ENCODE data around the gene PARD3. TPM values are rescaled to one million over a fixed set of nuclear protein-coding genes. Genes with fewer than 3 reads are reported as not detected.

PARD3 gene
- total and polyA plus RNA-seq, 2 experiments from 2014 or later = 47.2 to 59.7 TPM

GRCh38 chr10:34474555-34475273 lies 340.4 kb downstream of the PARD3 start:
- H3K9me2 ChIP-seq (replicated peaks; ENCODE audit: insufficient read depth) = no peaks in the 10 kb centered on the region
- H3K4me3 ChIP-seq = no peak overlapping the region
- DNase-seq (ENCODE audit: low spot score) = no peak
- TF ChIP-seq CTCF (IDR thresholded peaks at IDR 0.05; ENCODE audit: poor library complexity) = no peak
- no peak for TF ChIP-seq EZH2 (IDR thresholded peaks at IDR 0.05; ENCODE audit: borderline replicate concordance)
- no peak for TF ChIP-seq EZH2phosphoT487 (IDR thresholded peaks at IDR 0.05; ENCODE audit: low read depth, severe bottlenecking, unreplicated experiment)
- H3K9me3 ChIP-seq (ENCODE audit: low read depth) = no peaks in the 10 kb centered on the region
- peaks cover 16% of the 10 kb centered on the region for H3K79me2 ChIP-seq
- H3K27ac ChIP-seq = no peak overlapping the region
- H3K4me1 ChIP-seq (ENCODE audit: insufficient read depth) = peaks cover 20% of the 10 kb centered on the region
- H4K20me1 ChIP-seq (ENCODE audit: insufficient read depth, poor library complexity, severe bottlenecking) = no peaks in the 10 kb centered on the region
- H3K27me3 ChIP-seq = no peaks in the 10 kb centered on the region
- WGBS (ENCODE audit: low lambda C conversion rate, missing lambda C conversion rate) = 92% methylated on average over 5 of the region's 5 CpGs
- no peak overlapping the region for H2AFZ ChIP-seq
- H3K4me2 ChIP-seq = no peak overlapping the region
- H3K36me3 ChIP-seq (replicated peaks; ENCODE audit: insufficient read depth, low read depth) = no peaks in the 10 kb centered on the region

GRCh38 chr10:34474009-34474376 lies 341.1 kb downstream of the PARD3 start:
- Histone ChIP-seq H2AFZ (no peak overlapping the region), H3K4me1 (ENCODE audit: insufficient read depth) (peaks cover 19% of the 10 kb centered on the region), H3K79me2 (peaks cover 16% of the 10 kb centered on the region), H3K9me3 (ENCODE audit: low read depth) (no peaks in the 10 kb centered on the region), H3K4me3 (no peak overlapping the region), H3K4me2 (no peak overlapping the region), H3K9me2 (replicated peaks; ENCODE audit: insufficient read depth) (no peaks in the 10 kb centered on the region), H3K27ac (peak overlapping the region; percentile 34), H3K36me3 (replicated peaks; ENCODE audit: insufficient read depth, low read depth) (no peaks in the 10 kb centered on the region), H3K27me3 (no peaks in the 10 kb centered on the region), H4K20me1 (ENCODE audit: insufficient read depth, poor library complexity, severe bottlenecking) (no peaks in the 10 kb centered on the region)
- 85% methylated on average over 2 of the region's 2 CpGs for WGBS (ENCODE audit: low lambda C conversion rate, missing lambda C conversion rate)
- DNase-seq (ENCODE audit: low spot score) = peak; percentile 13
- TF ChIP-seq CTCF (IDR thresholded peaks at IDR 0.05; ENCODE audit: poor library complexity) (no peak), EZH2phosphoT487 (IDR thresholded peaks at IDR 0.05; ENCODE audit: low read depth, severe bottlenecking, unreplicated experiment) (no peak), EZH2 (IDR thresholded peaks at IDR 0.05; ENCODE audit: borderline replicate concordance) (no peak)

GRCh38 chr10:34473174-34474008 lies 341.7 kb downstream of the PARD3 start:
- 84% methylated on average over 7 of the region's 7 CpGs for WGBS (ENCODE audit: low lambda C conversion rate, missing lambda C conversion rate)
- Histone ChIP-seq H3K4me1 (ENCODE audit: insufficient read depth) (peaks cover 19% of the 10 kb centered on the region), H3K27me3 (no peaks in the 10 kb centered on the region), H3K9me3 (ENCODE audit: low read depth) (no peaks in the 10 kb centered on the region), H4K20me1 (ENCODE audit: insufficient read depth, poor library complexity, severe bottlenecking) (no peaks in the 10 kb centered on the region), H3K79me2 (peaks cover 16% of the 10 kb centered on the region), H3K4me2 (no peak overlapping the region), H3K27ac (peak overlapping the region; percentile 34), H3K36me3 (replicated peaks; ENCODE audit: insufficient read depth, low read depth) (no peaks in the 10 kb centered on the region), H3K4me3 (no peak overlapping the region), H2AFZ (no peak overlapping the region), H3K9me2 (replicated peaks; ENCODE audit: insufficient read depth) (no peaks in the 10 kb centered on the region)
- DNase-seq (ENCODE audit: low spot score) = no peak
- TF ChIP-seq EZH2phosphoT487 (IDR thresholded peaks at IDR 0.05; ENCODE audit: low read depth, severe bottlenecking, unreplicated experiment) (no peak), EZH2 (IDR thresholded peaks at IDR 0.05; ENCODE audit: borderline replicate concordance) (no peak), CTCF (IDR thresholded peaks at IDR 0.05; ENCODE audit: poor library complexity) (no peak)
